Activated CD8-positive, alpha-beta T cell treated with anti-CD3 and anti-CD28 coated beads for 36 hours (primary cell): ENCODE measurements around the gene CTSO. TPM values are rescaled to one million over a fixed set of nuclear protein-coding genes. Genes with fewer than 3 reads are reported as not detected.

Experiments used
- ATAC-seq: fragments of 200-7000 bp; cut with Tn5 transposase; one replicate; pipeline ENCODE4 v1.10.0; 2021; ENCODE audit warnings: mild to moderate bottlenecking, moderate library complexity
- CTCF ChIA-PET: fragments of 350-600 bp; sonication (Branson Sonifier 250); formaldehyde crosslinking; loops from one replicate; lab custom pipeline; 2021; ENCODE audit warnings: antibody characterized with exemption; lab: Charles Lee
- POLR2A ChIA-PET: fragments of 350-600 bp; sonication (Branson Sonifier 250); formaldehyde crosslinking; loops from one replicate; lab custom pipeline; 2021; ENCODE audit warnings: antibody characterized with exemption; lab: Charles Lee
- DNase-seq: peaks from one replicate; pipeline ENCODE4 v3.0.0-alpha.2; 2020
- H3K27ac Mint-ChIP-seq: one replicate; pipeline ENCODE4 v1.8.0; 2021; ENCODE audit warnings: mild to moderate bottlenecking, mixed read lengths
- H3K27me3 Mint-ChIP-seq: one replicate; pipeline ENCODE4 v1.8.0; 2021; ENCODE audit warnings: mixed read lengths
- H3K36me3 Mint-ChIP-seq: one replicate; pipeline ENCODE4 v1.8.0; 2021; ENCODE audit warnings: low read depth, mixed read lengths
- H3K4me1 Mint-ChIP-seq: one replicate; pipeline ENCODE4 v1.8.0; 2021; ENCODE audit warnings: low read depth, mixed read lengths
- H3K4me3 Mint-ChIP-seq: one replicate; pipeline ENCODE4 v1.8.0; 2021; ENCODE audit warnings: mild to moderate bottlenecking, moderate library complexity, mixed read lengths
- H3K9me3 Mint-ChIP-seq: one replicate; pipeline ENCODE4 v1.8.0; 2021; ENCODE audit warnings: mixed read lengths
- intact Hi-C: fragments of 100-400 bp; cut with micrococcal nuclease; formaldehyde crosslinking; loops from one replicate; pipeline ENCODE4 v1.10.0; 2022
- total RNA-seq, 2 experiments: library from RNA; stranded (reverse); gene quantifications; one replicate each; pipeline ENCODE4 v1.2.3, GENCODE V29; 2021
- TF ChIP-seq, protein P1 (sequence below): fragments of 200-600 bp; IDR thresholded peaks from one replicate; pipeline ENCODE4 v1.8.0; 2022; ENCODE audit warnings: antibody characterized with exemption, mild to moderate bottlenecking

Gene CTSO
- total RNA-seq, 2 experiments from 2014 or later: 3.4 to 3.7 TPM

DNA sequence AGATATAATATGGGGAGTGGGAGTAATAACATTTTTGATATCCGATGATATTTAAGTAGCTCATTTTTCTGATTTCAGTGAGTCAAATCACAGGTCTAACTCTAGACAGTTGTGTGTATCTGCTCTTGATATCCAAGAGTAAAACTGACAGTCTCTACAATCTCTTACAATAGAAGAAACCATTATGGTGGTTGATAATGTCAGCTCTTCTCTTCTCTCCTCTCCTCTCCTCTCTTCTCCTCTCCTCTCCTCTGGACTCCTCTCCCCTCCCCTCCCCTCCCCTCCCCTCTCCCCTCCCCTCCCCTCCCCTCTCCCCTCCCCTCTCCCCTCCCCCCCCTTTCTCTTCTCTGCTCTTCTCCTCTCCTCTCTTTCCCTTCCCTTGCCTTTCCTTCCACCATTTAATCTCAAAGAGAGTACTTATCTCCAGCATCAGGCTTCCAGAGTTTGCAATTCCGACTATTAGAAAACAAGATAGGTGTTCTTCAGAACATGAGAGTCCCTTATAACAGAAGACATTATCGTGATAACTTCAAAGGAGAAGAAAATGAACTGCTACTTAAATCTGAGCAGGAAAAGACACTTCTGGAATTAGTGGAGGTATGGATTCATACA is 43.9 kb downstream of the CTSO start:
- ChIA-PET POLR2A (no interaction called here), CTCF (interaction anchor here (1.0 kb wide), 1 partner anchor 43 kb away, joined by 3 read pairs; no protein-coding TSS in a partner anchor)
- Mint-ChIP-seq H3K36me3 (no peaks in the 10 kb centered on the region), H3K4me1 (peaks cover 15% of the 10 kb centered on the region), H3K9me3 (no peaks in the 10 kb centered on the region), H3K27ac (no peak overlapping the region), H3K27me3 (peaks cover 14% of the 10 kb centered on the region), H3K4me3 (no peak overlapping the region)
- TF ChIP-seq, protein P1, sequence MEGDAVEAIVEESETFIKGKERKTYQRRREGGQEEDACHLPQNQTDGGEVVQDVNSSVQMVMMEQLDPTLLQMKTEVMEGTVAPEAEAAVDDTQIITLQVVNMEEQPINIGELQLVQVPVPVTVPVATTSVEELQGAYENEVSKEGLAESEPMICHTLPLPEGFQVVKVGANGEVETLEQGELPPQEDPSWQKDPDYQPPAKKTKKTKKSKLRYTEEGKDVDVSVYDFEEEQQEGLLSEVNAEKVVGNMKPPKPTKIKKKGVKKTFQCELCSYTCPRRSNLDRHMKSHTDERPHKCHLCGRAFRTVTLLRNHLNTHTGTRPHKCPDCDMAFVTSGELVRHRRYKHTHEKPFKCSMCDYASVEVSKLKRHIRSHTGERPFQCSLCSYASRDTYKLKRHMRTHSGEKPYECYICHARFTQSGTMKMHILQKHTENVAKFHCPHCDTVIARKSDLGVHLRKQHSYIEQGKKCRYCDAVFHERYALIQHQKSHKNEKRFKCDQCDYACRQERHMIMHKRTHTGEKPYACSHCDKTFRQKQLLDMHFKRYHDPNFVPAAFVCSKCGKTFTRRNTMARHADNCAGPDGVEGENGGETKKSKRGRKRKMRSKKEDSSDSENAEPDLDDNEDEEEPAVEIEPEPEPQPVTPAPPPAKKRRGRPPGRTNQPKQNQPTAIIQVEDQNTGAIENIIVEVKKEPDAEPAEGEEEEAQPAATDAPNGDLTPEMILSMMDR: no peak
- DNase-seq (no peak), ATAC-seq (no peak)
- intact Hi-C loops: no loop called here

DNA sequence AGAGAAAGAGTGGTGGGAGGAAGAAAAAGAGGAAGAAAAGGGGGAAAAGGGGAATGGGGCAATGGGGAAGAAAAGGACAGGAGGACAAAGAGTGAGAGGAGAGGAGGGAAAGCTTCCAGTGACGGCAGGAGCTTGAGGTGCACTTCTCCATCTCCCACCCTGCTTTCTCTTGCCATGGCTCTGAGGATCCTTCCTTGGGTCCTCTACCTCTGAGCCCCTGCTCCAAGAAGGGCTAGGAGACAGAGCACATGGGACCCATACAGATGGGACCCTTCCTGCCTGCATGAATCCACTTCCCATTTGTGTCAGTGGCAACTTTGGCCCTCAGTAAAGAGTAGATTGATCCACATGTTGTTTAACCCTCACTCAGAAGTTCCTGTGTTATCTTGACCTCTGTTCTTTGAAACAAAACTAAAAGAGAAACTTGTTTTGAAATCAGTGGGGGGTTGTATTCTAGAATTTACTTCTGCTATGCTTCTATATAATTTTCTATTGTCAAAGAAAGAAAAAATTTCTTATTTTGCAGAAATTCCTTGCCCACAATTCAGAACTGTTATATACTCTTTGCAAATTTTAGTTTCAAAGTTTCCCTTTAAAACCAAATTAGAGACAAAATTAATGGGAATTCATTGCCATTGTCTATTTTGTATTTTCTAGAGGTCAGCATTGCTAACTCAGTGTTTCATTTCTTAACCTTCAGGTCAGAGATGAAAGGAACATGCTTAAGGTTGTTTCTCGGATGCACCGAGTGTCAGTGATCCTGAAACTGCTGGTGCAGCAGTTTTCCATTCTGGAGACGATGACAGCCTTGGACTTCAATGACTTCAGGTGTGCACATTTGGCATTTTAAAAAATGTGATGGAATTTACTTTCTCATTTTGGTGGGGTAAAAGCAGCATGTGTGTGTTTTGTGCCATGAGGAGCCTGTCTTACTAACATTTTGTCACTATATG is 45.2 kb downstream of the CTSO start:
- no peak overlapping the region for H3K27ac Mint-ChIP-seq
- H3K27me3 Mint-ChIP-seq: peaks cover 14% of the 10 kb centered on the region
- CTCF ChIA-PET: interaction anchor here (1.0 kb wide), 1 partner anchor 44 kb away, joined by 3 read pairs; no protein-coding TSS in a partner anchor

DNA sequence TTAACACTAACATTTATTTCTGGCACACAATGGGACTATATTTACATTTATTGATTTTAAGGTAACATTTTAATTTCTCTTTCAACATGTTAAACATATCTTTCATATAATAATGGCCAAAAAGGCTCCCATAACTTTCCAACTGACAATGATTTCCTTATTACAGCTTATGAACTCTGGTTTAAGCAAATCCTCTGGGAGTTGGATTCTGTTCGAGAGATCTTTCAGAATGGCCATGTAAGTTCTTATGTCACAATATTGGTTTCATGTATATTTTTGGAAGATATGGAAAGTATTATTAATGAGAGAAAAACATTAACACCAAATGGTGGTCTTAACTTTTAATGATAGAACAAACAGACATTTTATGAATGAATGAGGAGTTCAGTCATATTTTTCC is 46.1 kb downstream of the CTSO start:
- ChIA-PET POLR2A (interaction anchor here (0.6 kb wide), 1 partner anchor 233 kb away, joined by 3 read pairs; no protein-coding TSS in a partner anchor), CTCF (interaction anchor here (0.9 kb wide), 1 partner anchor 46 kb away, joined by 3 read pairs; the partner anchor contains the start of gene CTSO)
- Mint-ChIP-seq H3K36me3 (no peaks in the 10 kb centered on the region), H3K9me3 (no peaks in the 10 kb centered on the region), H3K4me1 (peaks cover 12% of the 10 kb centered on the region), H3K27me3 (peaks cover 16% of the 10 kb centered on the region), H3K4me3 (no peak overlapping the region), H3K27ac (no peak overlapping the region)
- DNase-seq (no peak), ATAC-seq (no peak)
- intact Hi-C loops: no loop called here
- TF ChIP-seq, protein P1: no peak

More for the DNA sequence above, 45.2 kb downstream of the CTSO start:
- H3K9me3 Mint-ChIP-seq: no peaks in the 10 kb centered on the region
- no peak for DNase-seq
- peaks cover 15% of the 10 kb centered on the region for H3K4me1 Mint-ChIP-seq
- TF ChIP-seq, protein P1: no peak
- H3K36me3 Mint-ChIP-seq: no peaks in the 10 kb centered on the region
- intact Hi-C loops: no loop called here
- no peak overlapping the region for H3K4me3 Mint-ChIP-seq
- no peak for ATAC-seq
- POLR2A ChIA-PET: interaction anchor here (0.6 kb wide), 1 partner anchor 234 kb away, joined by 3 read pairs; no protein-coding TSS in a partner anchor

DNA sequence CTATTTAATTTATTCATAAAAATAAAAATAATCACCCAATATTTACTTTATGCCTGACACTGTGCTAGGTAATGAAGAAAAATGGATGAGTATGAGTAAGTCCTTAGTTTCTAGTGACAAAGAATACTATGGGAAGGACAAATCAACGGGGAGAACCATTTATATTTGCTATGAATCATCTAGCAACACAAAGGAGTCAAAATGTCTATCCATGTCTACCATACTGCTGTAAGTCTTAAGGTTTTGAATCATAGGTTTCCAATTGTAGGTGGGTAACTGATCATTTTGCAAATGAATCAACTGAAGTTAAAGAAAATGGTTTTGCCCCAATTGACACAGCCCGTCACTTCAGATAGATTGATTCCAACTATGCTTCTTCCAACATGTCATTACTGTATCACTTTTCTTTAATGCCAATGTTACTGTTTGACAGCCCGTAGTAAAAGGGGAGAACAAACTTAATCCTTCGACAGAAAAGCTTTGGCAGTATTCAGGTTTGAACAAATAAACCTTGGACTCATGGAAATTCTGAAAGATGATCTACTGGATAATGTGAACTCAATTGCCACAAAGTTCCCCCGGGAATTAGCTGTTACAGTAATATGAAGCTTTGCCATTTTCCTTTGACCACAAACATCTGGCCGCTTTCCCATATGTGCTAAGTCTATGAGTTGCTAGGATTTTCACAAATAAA is 47.0 kb downstream of the CTSO start:
- Mint-ChIP-seq H3K27me3 (peaks cover 16% of the 10 kb centered on the region), H3K4me1 (peaks cover 6% of the 10 kb centered on the region), H3K27ac (no peak overlapping the region), H3K36me3 (no peaks in the 10 kb centered on the region), H3K9me3 (no peaks in the 10 kb centered on the region), H3K4me3 (no peak overlapping the region)
- ChIA-PET CTCF (interaction anchor here (0.9 kb wide), 1 partner anchor 47 kb away, joined by 3 read pairs; the partner anchor contains the start of gene CTSO), POLR2A (no interaction called here)
- intact Hi-C loops: no loop called here
- DNase-seq (no peak), ATAC-seq (no peak)
- TF ChIP-seq, protein P1: no peak
